ENCODE measurements around the gene GNG10.

The GNG10 gene

GRCh38 chr9:111719541-111719940 is 58.1 kb downstream of the GNG10 start:
- no peak for DNase-seq (ENCODE audit: low read depth in 1 of 2, low spot score in 1 of 2)
